Regular cardiac myocyte (primary cell): ENCODE data around the gene SAFB. TPM values are rescaled to one million over a fixed set of nuclear protein-coding genes. Genes with fewer than 3 reads are reported as not detected.

Experiments used
- total RNA-seq: library from RNA; depleted of rRNA; stranded (reverse); fragments of >200 nt; gene quantifications from 2 replicates; pipeline ENCODE4 v1.2.3, GENCODE V29; 2014

The SAFB gene
- total RNA-seq = 36.9 and 71.9 TPM in 2 replicates

DNA sequence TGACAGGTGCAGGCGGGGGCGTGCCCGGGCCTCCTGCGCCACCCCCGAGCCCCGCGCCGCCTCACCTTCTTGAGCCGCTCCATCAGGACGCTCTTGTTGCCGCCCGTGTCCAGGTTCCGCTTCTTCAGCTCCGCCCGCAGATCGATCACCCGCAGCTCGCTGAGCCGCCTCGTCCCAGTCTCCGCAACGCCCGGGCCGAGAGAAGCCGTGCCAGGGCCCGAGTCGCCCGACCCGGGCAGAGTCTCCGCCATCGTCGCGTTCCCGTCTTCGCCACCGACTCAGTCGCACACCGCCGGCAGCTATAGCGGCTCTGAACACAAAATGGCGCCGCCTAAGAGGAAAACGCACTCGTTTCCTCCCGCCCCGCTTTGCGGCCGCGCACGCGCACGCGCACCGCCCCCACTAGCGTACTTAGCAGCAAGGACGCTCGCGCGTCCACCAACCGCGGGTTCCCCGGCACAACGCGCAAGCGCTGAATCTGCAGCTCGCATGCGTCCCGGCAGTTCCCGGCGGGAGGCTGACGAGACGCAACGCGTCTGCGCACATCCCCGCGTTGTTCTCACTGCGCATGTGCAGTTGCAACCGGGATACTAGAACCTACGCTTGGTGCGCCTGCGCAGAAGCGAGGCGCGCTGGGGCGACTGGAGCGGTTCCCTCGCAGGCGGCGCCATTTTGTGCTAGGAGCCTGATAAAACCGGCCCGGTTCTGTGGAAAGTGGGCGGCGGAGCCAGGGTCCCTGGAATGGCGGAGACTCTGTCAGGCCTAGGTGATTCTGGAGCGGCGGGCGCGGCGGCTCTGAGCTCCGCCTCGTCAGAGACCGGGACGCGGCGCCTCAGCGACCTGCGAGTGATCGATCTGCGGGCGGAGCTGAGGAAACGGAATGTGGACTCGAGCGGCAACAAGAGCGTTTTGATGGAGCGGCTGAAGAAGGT, at the start of gene SAFB, which contains the start of gene SAFB2:
Gene SAFB (plus strand): TSS at position 619 of the 932 bp plus-strand sequence. CDS start 123 bp downstream, at position 742.
Gene SAFB2 (minus strand): TSS at position 312 of the 932 bp plus-strand sequence. CDS start 61 bp downstream, at position 251.

DNA sequence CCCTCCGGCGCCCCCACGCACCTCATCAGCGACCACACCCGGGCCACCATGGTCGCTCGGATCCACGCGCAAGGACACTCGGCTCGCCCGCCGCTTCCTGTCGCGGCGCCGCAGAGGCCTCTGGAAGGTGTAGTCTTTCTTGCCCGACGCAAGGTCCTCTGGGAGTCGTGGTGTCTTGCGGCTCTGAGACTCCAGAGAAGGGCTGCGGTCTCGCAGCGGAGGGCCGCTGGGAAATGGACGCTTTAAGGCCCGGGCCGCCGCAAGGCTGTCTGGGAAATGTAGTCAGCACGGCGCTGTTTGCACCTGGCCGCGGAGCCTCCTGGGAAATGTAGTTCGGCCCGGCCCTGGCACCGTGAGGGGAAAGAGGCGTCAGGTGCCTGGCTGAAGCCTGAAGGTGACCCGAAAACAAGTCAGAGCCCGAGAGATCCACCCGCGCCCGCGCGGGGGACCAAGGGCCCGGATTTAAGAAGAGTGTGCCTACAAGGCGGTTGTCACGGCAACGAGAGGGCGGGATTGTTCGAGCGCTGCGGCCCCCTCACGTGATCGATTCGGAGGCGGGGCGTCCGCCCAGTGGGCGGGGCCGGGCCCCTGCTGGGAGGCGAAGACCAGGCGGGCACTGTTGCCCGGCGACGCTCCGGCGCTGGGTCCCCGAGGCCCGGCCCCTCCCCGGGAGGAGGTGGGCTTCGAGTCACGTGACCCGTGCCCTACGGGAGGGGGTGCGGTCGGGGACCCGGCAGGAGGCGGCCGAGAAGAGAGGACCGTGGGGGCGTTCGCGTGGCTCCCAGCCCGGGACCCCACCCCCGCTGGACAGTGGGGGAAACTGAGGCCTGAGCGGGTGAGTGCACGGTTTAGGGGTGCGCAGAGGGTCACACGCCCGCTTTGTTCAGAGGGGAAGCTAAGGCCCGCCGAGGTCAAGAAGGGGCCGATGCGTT, 57.8 kb downstream of the SAFB start, which contains the start of the genes HSD11B1L and MICOS13:
Gene HSD11B1L (plus strand): TSS at position 591 of the 932 bp plus-strand sequence. CDS start 3,806 bp downstream, outside the sequence.
Gene MICOS13 (minus strand): TSS at position 80 of the 932 bp plus-strand sequence. CDS start 30 bp downstream, at position 50.

GRCh38 chr19:5690125-5690954, 67.5 kb downstream of the SAFB start, which contains the start of gene RPL36:
RPL36 (plus strand) TSS chr19:5690295; CDS start chr19:5690508, 213 bp downstream.

Other genes starting within 250 kb of the SAFB start
- gene ZNRF4, start 167.7 kb upstream of the SAFB start, total RNA-seq = not detected in 2 replicates
- 0.28 TPM in 1 of 2 replicates, not detected in the other for gene TINCR, start 55.1 kb upstream of the SAFB start, total RNA-seq
- 37.8 and 41.4 TPM in 2 replicates for gene SAFB2, start 307 bp upstream of the SAFB start, total RNA-seq
- 25.1 and 32.2 TPM in 2 replicates for gene MICOS13, start 57.4 kb downstream of the SAFB start, total RNA-seq
- gene HSD11B1L, start 57.9 kb downstream of the SAFB start, total RNA-seq = 5.4 and 20.0 TPM in 2 replicates
- gene RPL36, start 67.2 kb downstream of the SAFB start, total RNA-seq = 522 and 545 TPM in 2 replicates
- gene LONP1, start 97.1 kb downstream of the SAFB start, total RNA-seq = 135 and 146 TPM in 2 replicates
- gene CATSPERD, start 97.6 kb downstream of the SAFB start, total RNA-seq = not detected in 2 replicates
- under 0.01 and 0.19 TPM in 2 replicates for gene PRR22, start 161.7 kb downstream of the SAFB start, total RNA-seq
- 21.4 and 44.1 TPM in 2 replicates for gene DUS3L, start 168.1 kb downstream of the SAFB start, total RNA-seq
- gene NRTN, start 182.0 kb downstream of the SAFB start, total RNA-seq = 0.28 TPM in 1 of 2 replicates, not detected in the other
- not detected in 2 replicates for gene FUT6, start 216.6 kb downstream of the SAFB start, total RNA-seq
- under 0.01 TPM in 1 of 2 replicates, not detected in the other for gene FUT3, start 228.4 kb downstream of the SAFB start, total RNA-seq
- gene FUT5, start 247.5 kb downstream of the SAFB start, total RNA-seq = not detected in 2 replicates